ENCODE data around the gene P2RX7. TPM values are rescaled to one million over a fixed set of nuclear protein-coding genes. Genes with fewer than 3 reads are reported as not detected.

P2RX7 gene
- total RNA-seq, 1 donor from 2014 or later, result 0.40 TPM

DNA sequence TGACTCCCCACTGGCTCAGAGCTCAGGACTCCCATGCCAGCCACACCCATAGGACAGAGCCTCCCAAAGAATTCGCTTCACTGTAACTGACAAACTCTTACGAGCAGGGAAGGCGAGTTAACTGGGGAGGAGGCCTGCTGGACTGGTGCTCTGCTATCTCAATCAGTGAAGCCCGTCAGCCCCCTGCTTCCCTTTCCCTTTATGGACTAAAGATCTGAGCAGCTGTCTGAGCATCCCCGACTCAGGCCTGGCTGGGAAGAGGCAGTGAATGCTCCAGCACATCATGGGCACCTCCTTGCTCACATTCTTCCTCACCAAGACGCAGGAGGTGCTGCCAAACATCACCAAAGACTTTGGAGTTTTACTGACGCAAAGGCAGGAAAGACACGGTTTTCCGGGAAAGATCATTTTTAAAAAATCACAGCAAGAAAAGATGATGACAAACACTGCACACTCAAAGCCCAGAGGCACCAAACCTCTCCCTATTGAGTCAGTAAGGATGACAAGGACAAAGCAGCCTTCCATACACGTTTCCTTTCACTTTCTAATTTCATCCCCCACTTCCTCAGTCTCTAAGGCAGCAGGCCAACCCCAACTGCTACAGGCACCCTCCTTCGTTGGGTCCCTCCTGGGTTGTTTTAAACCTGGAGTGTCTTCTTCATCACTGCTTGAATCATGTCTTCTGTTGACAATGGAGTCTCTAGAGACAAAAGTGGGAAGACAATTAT lies 45.0 kb upstream of the P2RX7 start:
- Mint-ChIP-seq H3K9me3 (no peaks in the 10 kb centered on the region), H3K36me3 (no peaks in the 10 kb centered on the region), H3K4me1 (peaks cover 7% of the 10 kb centered on the region), H3K27ac (no peak overlapping the region), H3K4me3 (no peak overlapping the region), H3K27me3 (ENCODE audit: low read depth) (peaks cover 19% of the 10 kb centered on the region)
- TF ChIP-seq, protein P1, sequence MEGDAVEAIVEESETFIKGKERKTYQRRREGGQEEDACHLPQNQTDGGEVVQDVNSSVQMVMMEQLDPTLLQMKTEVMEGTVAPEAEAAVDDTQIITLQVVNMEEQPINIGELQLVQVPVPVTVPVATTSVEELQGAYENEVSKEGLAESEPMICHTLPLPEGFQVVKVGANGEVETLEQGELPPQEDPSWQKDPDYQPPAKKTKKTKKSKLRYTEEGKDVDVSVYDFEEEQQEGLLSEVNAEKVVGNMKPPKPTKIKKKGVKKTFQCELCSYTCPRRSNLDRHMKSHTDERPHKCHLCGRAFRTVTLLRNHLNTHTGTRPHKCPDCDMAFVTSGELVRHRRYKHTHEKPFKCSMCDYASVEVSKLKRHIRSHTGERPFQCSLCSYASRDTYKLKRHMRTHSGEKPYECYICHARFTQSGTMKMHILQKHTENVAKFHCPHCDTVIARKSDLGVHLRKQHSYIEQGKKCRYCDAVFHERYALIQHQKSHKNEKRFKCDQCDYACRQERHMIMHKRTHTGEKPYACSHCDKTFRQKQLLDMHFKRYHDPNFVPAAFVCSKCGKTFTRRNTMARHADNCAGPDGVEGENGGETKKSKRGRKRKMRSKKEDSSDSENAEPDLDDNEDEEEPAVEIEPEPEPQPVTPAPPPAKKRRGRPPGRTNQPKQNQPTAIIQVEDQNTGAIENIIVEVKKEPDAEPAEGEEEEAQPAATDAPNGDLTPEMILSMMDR (IDR thresholded peaks at IDR 0.05; ENCODE audit: unreplicated experiment), result no peak
- no peak for DNase-seq (ENCODE audit: low spot score in 2 of 2, unreplicated experiment in 2 of 2)

DNA sequence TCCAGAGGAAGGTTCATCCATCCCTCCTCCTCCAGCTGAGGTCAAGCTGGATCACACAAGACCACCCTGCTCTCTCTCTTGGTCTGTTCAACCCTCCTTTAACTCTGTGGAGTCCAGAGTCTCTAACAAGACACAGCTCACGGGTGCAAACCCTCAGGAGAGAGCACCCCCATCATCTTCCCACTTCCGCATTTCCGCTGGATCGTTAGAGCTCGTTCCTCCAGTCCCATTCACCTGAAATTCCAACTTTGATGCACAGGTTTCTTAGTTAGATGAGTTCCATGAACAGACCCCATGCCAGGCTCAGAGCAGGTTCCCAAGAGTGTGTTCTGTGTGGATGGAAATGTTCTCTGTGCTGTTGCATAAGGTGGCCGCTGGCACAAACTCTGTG lies 44.5 kb upstream of the P2RX7 start:
- TF ChIP-seq, protein P1 (IDR thresholded peaks at IDR 0.05; ENCODE audit: unreplicated experiment), result no peak
- no peaks in the 10 kb centered on the region for H3K9me3 Mint-ChIP-seq
- H3K4me1 Mint-ChIP-seq, result peaks cover 7% of the 10 kb centered on the region
- peaks cover 20% of the 10 kb centered on the region for H3K27me3 Mint-ChIP-seq (ENCODE audit: low read depth)
- H3K4me3 Mint-ChIP-seq, result no peak overlapping the region
- no peaks in the 10 kb centered on the region for H3K36me3 Mint-ChIP-seq
- no peak overlapping the region for H3K27ac Mint-ChIP-seq
- no peak for DNase-seq (ENCODE audit: low spot score in 2 of 2, unreplicated experiment in 2 of 2)

DNA sequence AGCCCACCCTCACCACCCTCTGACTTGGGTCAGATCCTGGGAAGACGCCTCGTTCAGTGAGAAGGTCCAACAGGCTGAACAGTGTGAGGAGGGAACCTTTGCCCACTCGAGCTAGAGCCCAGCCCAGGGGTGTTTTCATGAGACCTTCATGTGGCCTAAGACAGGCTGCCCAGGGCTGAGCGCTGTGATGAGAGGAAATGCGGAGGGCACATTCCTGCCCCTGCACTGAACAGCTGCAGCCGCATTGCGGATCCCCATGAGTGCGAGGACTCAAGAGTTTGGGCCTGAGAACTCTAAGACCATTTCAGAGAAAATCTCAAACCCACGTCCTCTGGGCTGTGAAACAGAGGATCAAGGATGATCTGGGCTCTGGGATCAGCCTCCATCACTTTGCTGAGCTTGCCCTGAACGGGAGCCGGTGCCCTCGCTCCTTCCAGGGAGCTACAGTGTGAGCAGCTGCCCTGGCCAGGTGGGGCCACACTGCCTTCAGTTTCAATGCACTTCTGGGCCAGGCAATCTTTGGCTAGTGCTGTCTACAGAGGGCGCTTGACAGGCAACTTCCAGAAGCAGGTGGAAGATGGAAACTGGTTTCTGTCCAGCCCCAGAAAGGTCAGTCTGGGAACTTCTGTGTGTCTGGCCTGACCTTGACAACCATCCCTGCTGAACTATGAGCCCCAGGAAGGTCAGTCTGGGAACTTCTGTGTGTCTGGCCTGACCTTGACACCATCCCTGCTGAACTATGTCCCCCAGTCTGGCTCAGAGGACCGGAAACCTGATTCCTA lies 43.5 kb upstream of the P2RX7 start:
- TF ChIP-seq, protein P1 (IDR thresholded peaks at IDR 0.05; ENCODE audit: unreplicated experiment), result no peak
- no peak for DNase-seq (ENCODE audit: low spot score in 2 of 2, unreplicated experiment in 2 of 2)
- no peaks in the 10 kb centered on the region for H3K9me3 Mint-ChIP-seq
- H3K27me3 Mint-ChIP-seq (ENCODE audit: low read depth), result peaks cover 24% of the 10 kb centered on the region
- H3K27ac Mint-ChIP-seq, result no peak overlapping the region
- H3K36me3 Mint-ChIP-seq, result no peaks in the 10 kb centered on the region
- H3K4me1 Mint-ChIP-seq, result peaks cover 7% of the 10 kb centered on the region
- no peak overlapping the region for H3K4me3 Mint-ChIP-seq

DNA sequence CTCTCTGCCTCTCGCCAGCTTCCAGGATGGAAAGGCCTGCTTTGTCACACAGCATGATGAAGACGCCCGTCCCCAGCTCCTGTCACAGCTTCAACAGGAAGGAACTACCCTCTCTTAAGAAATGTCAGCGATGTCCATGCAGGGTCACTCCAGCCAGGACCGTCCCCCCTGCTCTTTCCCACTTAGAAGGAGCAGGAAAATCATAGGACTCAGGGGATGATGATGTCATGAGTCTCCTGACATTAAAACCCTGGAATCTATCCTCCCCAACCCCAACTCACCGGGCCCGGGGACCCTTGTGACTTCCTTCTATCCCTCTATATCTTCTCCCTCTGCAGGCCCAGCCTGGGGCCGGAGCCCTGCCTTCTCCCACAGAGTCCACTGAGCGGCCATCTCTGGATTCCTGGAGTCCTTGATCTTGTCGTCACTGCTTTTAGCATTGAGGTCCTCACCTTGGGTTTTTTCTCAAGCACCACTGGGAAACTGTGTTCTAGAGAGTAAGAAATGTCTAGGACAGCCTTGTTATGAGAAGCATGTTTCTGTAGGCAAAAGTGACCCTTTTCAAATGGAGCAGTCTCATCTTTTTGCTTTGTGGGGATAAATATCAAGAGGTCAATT lies 42.8 kb upstream of the P2RX7 start:
- peaks cover 7% of the 10 kb centered on the region for H3K4me1 Mint-ChIP-seq
- peaks cover 29% of the 10 kb centered on the region for H3K27me3 Mint-ChIP-seq (ENCODE audit: low read depth)
- DNase-seq (ENCODE audit: low spot score in 2 of 2, unreplicated experiment in 2 of 2), result no peak
- H3K27ac Mint-ChIP-seq, result no peak overlapping the region
- no peaks in the 10 kb centered on the region for H3K9me3 Mint-ChIP-seq
- no peaks in the 10 kb centered on the region for H3K36me3 Mint-ChIP-seq
- TF ChIP-seq, protein P1 (IDR thresholded peaks at IDR 0.05; ENCODE audit: unreplicated experiment), result no peak
- no peak overlapping the region for H3K4me3 Mint-ChIP-seq

DNA sequence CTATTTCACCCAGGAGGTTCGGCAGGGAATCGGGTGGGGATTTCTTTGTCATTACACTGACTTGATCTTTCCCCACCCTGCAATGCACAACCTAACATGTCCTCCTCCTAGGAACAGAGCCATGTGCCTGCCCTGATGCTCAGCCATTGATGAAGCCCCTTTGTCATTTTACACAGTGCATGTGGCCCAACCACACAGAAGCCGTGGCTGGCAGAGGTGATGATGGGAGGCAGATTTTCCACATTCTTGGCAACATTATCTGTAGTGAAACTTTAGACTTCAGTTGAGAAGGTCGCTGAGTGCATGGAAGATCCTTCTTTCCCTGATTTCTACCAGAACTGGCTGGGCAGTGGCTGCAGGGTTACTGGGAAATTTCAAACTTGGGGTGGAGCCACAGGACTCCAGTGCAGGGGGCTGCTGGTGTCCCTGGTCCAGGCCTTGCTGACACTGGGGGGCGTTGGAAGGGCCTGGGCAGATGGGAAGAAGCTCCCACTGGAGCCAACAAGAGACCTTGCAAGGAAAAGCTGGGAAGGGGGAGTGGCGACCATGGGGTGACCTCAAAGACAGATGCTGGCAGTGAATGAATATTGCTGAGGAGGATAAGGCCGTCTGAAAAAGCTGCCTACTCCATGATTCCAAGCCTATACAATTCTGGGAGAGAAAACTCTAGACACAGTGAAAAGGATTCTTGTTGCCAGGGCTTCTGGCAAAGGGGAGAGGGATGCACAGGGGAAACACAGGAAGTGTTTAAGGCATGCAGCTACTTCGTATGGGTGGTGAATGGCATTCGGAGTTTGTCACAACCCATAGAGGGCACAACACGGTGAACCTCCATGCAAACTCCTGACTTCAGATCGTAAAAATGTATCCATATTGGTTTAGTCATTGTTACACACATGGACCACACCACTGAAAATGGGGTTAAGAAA lies 41.8 kb upstream of the P2RX7 start:
- no peak overlapping the region for H3K4me3 Mint-ChIP-seq
- no peak for DNase-seq (ENCODE audit: low spot score in 2 of 2, unreplicated experiment in 2 of 2)
- peak overlapping the region; percentile 14 for H3K27ac Mint-ChIP-seq
- no peaks in the 10 kb centered on the region for H3K36me3 Mint-ChIP-seq
- peaks cover 38% of the 10 kb centered on the region for H3K27me3 Mint-ChIP-seq (ENCODE audit: low read depth)
- peaks cover 13% of the 10 kb centered on the region for H3K4me1 Mint-ChIP-seq
- no peaks in the 10 kb centered on the region for H3K9me3 Mint-ChIP-seq
- TF ChIP-seq, protein P1 (IDR thresholded peaks at IDR 0.05; ENCODE audit: unreplicated experiment), result no peak
